SK-N-MC (cell line): ENCODE results near the gene FXYD1.

Experiments used
- EZH2 ChIP-seq: fragments of 200-600 bp; sonication (generic); IDR thresholded peaks from one replicate; pipeline ENCODE4 v1.6.1; 2017; ENCODE audit warnings: antibody characterized with exemption
- FOXP2 ChIP-seq: optimal IDR thresholded peaks from 2 replicates; pipeline ENCODE3; 2011; ENCODE audit warnings: mild to moderate bottlenecking, moderate library complexity; ENCODE audit not compliant: insufficient read depth; ENCODE audit errors: extremely low read length, control extremely low read depth
- POLR2AphosphoS5 ChIP-seq: IDR thresholded peaks from 2 replicates; pipeline ENCODE4 v1.6.1; 2012; ENCODE audit warnings: mild to moderate bottlenecking, low read depth, low read length, borderline replicate concordance

- no peak for TF ChIP-seq POLR2AphosphoS5
- TF ChIP-seq EZH2, result no peak
- no peak for TF ChIP-seq FOXP2
These were observed 3.4 kb downstream of the FXYD1 start for GRCh38 chr19:35141837-35142605.
